OCI-LY3 (cell line): ENCODE measurements around the gene ARL6IP1.

Experiments used
- EZH2phosphoT487 ChIP-seq: fragments of 200-600 bp; shearing (Covaris generic); IDR thresholded peaks from 2 replicates; pipeline ENCODE4 v1.6.1; 2018; ENCODE audit warnings: antibody characterized with exemption, mixed run types, low read depth
- TF ChIP-seq, protein P1 (sequence below): fragments of 200-600, 300-600 bp; sonication (generic); IDR thresholded peaks from 2 replicates; pipeline ENCODE4 v1.5.1; 2014; ENCODE audit warnings: antibody characterized with exemption, low read length, low read depth

DNA sequence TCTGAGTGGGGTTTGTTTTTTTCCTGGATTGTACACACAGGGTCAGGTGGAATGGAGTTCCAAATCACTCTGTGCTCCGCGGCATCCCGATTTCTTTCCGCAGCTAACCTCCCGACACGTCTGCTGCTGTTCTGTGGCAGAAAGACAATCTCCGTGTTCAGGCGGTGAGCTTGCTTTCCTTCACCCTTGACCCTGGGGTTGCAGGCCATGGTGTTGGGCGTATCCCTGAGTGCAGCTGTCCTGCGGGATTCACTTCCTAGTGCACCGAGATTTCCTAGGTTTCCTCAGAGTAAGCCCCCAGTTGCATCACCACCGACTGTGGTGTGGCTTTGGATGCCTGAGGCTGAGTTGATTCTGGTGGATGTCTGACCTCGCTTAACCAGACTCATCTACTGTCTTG is 7.8 kb upstream of the ARL6IP1 start:
- TF ChIP-seq EZH2phosphoT487 = no peak
- TF ChIP-seq, protein P1, sequence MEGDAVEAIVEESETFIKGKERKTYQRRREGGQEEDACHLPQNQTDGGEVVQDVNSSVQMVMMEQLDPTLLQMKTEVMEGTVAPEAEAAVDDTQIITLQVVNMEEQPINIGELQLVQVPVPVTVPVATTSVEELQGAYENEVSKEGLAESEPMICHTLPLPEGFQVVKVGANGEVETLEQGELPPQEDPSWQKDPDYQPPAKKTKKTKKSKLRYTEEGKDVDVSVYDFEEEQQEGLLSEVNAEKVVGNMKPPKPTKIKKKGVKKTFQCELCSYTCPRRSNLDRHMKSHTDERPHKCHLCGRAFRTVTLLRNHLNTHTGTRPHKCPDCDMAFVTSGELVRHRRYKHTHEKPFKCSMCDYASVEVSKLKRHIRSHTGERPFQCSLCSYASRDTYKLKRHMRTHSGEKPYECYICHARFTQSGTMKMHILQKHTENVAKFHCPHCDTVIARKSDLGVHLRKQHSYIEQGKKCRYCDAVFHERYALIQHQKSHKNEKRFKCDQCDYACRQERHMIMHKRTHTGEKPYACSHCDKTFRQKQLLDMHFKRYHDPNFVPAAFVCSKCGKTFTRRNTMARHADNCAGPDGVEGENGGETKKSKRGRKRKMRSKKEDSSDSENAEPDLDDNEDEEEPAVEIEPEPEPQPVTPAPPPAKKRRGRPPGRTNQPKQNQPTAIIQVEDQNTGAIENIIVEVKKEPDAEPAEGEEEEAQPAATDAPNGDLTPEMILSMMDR = no peak
